Epithelial cell of esophagus (primary cell): ENCODE measurements around the gene OPRM1.

Experiments
- DNase-seq: peaks from one replicate; pipeline ENCODE4 v3.0.0; 2010; ENCODE audit warnings: low read depth
- H3K4me3 ChIP-seq: 2 replicates; pipeline ENCODE4 v1.5.1; 2011; ENCODE audit warnings: mild to moderate bottlenecking, low read length, control low read depth
- CTCF ChIP-seq: IDR thresholded peaks from 2 replicates; pipeline ENCODE4 v1.5.1; 2011; ENCODE audit warnings: low read depth, mild to moderate bottlenecking, low read length, control low read depth, inconsistent platforms; ENCODE audit not compliant: insufficient read depth; ENCODE audit errors: missing control alignments

The OPRM1 gene

GRCh38 chr6:154241581-154241980 lies 202.5 kb downstream of the OPRM1 start:
- no peak overlapping the region for H3K4me3 ChIP-seq
- no peak for TF ChIP-seq CTCF
- no peak for DNase-seq

- no peak overlapping the region for H3K4me3 ChIP-seq
- TF ChIP-seq CTCF, result no peak
- peak; percentile 58 for DNase-seq
These were observed 203.7 kb downstream of the OPRM1 start for GRCh38 chr6:154242617-154243357.

- DNase-seq, result peak; percentile 85
- peak; percentile 19 for TF ChIP-seq CTCF
- no peak overlapping the region for H3K4me3 ChIP-seq
These were observed 205.0 kb downstream of the OPRM1 start for GRCh38 chr6:154243793-154244750.

- TF ChIP-seq CTCF, result no peak
- H3K4me3 ChIP-seq, result no peak overlapping the region
These were observed 206.5 kb downstream of the OPRM1 start for GRCh38 chr6:154245506-154245905.

GRCh38 chr6:154246723-154247118 lies 207.7 kb downstream of the OPRM1 start:
- TF ChIP-seq CTCF, result no peak
- H3K4me3 ChIP-seq, result no peak overlapping the region
- DNase-seq, result no peak

More at GRCh38 chr6:154245506-154245905, 206.5 kb downstream of the OPRM1 start:
- no peak for DNase-seq

- no peak for DNase-seq
- TF ChIP-seq CTCF, result no peak
- H3K4me3 ChIP-seq, result no peak overlapping the region
These were observed 208.2 kb downstream of the OPRM1 start for GRCh38 chr6:154247119-154247861.
